ENCODE results near the gene LMNTD1. TPM values are rescaled to one million over a fixed set of nuclear protein-coding genes. Genes with fewer than 3 reads are reported as not detected.

The LMNTD1 gene
- total RNA-seq, 1 experiment from 2014 or later = not detected

DNA sequence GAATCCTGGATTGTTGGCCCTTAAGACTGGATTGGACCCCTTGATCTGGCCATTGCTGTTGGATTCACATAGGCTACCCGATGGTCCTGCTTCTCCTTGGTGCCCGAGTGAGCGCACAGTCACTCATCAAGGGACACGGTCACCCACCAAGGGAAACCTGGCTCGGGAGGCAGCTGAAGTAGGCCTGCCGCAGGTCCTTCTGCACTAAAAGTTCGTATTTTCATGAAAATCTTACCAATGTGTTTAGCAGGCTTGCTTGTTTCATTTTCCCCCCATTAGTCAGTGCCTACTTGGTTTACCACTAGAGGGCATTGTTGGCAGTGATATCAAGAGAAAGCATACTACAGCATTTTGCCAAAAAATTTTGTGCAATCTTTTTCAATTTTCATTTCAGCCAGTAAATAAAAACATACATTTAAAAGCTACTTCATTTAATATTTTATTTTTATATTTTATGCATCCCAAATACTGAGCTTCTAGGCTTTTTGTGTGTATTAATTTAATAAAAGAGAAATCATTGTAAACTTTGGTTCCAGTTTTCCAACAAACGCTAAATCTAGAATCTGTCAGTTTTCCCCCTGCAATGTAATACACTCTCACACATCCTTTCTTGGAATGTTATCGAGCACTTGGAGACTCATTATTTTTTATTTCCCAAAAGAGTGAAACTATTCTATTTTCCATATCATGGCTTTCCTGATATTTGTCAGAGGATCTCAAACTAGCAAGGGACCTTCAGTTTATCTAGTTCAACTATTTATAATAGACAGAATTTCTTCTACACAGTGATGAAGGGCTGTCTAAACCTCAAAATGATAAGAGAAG is 116.7 kb downstream of the LMNTD1 start:
- no peaks in the 10 kb centered on the region for H3K27me3 Mint-ChIP-seq (ENCODE audit: low read depth)
- TF ChIP-seq ZSCAN18 (CRISPR knock-in tag; IDR thresholded peaks at IDR 0.05) = no peak
- no peak for TF ChIP-seq ETV6 (CRISPR knock-in tag; IDR thresholded peaks at IDR 0.05)
- TF ChIP-seq CTCF (IDR thresholded peaks at IDR 0.05) = peak; percentile 58
- no peak for TF ChIP-seq SMAD3 (CRISPR knock-in tag; IDR thresholded peaks at IDR 0.05; ENCODE audit: borderline replicate concordance)
- DNase-seq (ENCODE audit: low spot score) = no peak
- peak overlapping the region; percentile 25; the same call in 1 of the 2 replicates for H3K27ac Mint-ChIP-seq
- no peak overlapping the region for H3K4me3 Mint-ChIP-seq
- peaks cover 15% of the 10 kb centered on the region for H3K4me1 Mint-ChIP-seq
- CTCF ChIA-PET = interaction anchor here (0.8 to 0.9 kb wide), 3 partner anchors 49 to 581 kb away, joined by 3 to 4 read pairs (median 4); no protein-coding TSS in a partner anchor
- H3K9me3 Mint-ChIP-seq = no peaks in the 10 kb centered on the region
- no peaks in the 10 kb centered on the region for H3K36me3 Mint-ChIP-seq
- peak; percentile 72 for ATAC-seq
- POLR2A ChIA-PET = no interaction called here

GRCh38 chr12:25435431-25435830 is 117.7 kb downstream of the LMNTD1 start:
- Mint-ChIP-seq H3K27ac (no peak overlapping the region), H3K4me1 (peaks cover 15% of the 10 kb centered on the region), H3K36me3 (no peaks in the 10 kb centered on the region), H3K4me3 (no peak overlapping the region), H3K27me3 (ENCODE audit: low read depth) (no peaks in the 10 kb centered on the region), H3K9me3 (no peaks in the 10 kb centered on the region)
- no peak for DNase-seq (ENCODE audit: low spot score)
- TF ChIP-seq AR (CRISPR knock-in tag; IDR thresholded peaks at IDR 0.05) (no peak), TEAD4 (CRISPR knock-in tag; IDR thresholded peaks at IDR 0.05) (no peak), USF2 (CRISPR knock-in tag; IDR thresholded peaks at IDR 0.05) (no peak), ZNF232 (CRISPR knock-in tag; IDR thresholded peaks at IDR 0.05) (no peak), TEAD1 (CRISPR knock-in tag; IDR thresholded peaks at IDR 0.05) (no peak), TP53 (CRISPR knock-in tag; IDR thresholded peaks at IDR 0.05) (no peak), E2F5 (CRISPR knock-in tag; IDR thresholded peaks at IDR 0.05) (no peak), FOXJ3 (CRISPR knock-in tag; IDR thresholded peaks at IDR 0.05; ENCODE audit: borderline replicate concordance) (no peak), ZNF219 (CRISPR knock-in tag; IDR thresholded peaks at IDR 0.05; ENCODE audit: borderline replicate concordance) (no peak), RELA (CRISPR knock-in tag; IDR thresholded peaks at IDR 0.05; ENCODE audit: borderline replicate concordance) (no peak), JAZF1 (CRISPR knock-in tag; IDR thresholded peaks at IDR 0.05) (no peak), NFYB (CRISPR knock-in tag; conservative IDR thresholded peaks at IDR 0.05; ENCODE audit: low read depth) (no peak)
- TF ChIP-seq, protein P1, sequence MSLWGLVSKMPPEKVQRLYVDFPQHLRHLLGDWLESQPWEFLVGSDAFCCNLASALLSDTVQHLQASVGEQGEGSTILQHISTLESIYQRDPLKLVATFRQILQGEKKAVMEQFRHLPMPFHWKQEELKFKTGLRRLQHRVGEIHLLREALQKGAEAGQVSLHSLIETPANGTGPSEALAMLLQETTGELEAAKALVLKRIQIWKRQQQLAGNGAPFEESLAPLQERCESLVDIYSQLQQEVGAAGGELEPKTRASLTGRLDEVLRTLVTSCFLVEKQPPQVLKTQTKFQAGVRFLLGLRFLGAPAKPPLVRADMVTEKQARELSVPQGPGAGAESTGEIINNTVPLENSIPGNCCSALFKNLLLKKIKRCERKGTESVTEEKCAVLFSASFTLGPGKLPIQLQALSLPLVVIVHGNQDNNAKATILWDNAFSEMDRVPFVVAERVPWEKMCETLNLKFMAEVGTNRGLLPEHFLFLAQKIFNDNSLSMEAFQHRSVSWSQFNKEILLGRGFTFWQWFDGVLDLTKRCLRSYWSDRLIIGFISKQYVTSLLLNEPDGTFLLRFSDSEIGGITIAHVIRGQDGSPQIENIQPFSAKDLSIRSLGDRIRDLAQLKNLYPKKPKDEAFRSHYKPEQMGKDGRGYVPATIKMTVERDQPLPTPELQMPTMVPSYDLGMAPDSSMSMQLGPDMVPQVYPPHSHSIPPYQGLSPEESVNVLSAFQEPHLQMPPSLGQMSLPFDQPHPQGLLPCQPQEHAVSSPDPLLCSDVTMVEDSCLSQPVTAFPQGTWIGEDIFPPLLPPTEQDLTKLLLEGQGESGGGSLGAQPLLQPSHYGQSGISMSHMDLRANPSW (CRISPR knock-in tag; conservative IDR thresholded peaks at IDR 0.05; ENCODE audit: low read depth) = no peak
- ChIA-PET CTCF (interaction anchor here (0.8 to 0.9 kb wide), 4 partner anchors 48 to 582 kb away, joined by 3 to 4 read pairs (median 4); no protein-coding TSS in a partner anchor), POLR2A (no interaction called here)
- no peak for ATAC-seq

All from WTC11 (cell line).